SKM-1 treated with dmso at 0.1 percent for 144 hours (cell line): Measurements from ENCODE around the gene IGF2R.
"Not testable (repeated sequence)": the region's sequence is repeated elsewhere in the genome, so short reads cannot be mapped to it uniquely, and the experiment has no call there.

Experiments
- DNase-seq: peaks from one replicate; lab custom pipeline; 2025; ENCODE audit not compliant: unreplicated experiment; lab: John Stamatoyannopoulos, UW

Gene IGF2R

GRCh38 chr6:160120087-160120486 is 151.2 kb downstream of the IGF2R start:
- DNase-seq = no peak

DNA sequence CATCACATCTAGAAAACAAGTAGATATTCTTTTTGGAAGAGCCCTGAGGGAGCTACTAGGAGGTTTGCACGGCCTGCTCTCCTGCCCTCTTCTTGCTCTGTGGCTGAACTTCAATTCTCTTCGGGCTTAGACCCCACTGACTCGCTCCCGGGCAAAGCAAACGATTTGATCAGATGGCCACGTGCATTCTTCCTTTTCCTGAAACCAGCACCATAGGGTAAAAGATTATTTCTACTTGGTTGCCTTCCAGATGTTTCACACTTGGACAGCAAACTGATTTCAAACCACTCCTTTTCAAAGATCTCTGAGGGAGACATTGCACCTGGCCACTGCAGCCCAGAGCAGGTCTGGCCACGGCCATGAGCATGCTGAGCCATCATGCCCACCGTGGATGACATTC is 152.7 kb downstream of the IGF2R start, which contains the start of gene SLC22A1:
SLC22A1 (plus strand) TSS at position 258 of the 400 bp plus-strand sequence; CDS start at position 379, 121 bp downstream.
- no peak for DNase-seq

DNA sequence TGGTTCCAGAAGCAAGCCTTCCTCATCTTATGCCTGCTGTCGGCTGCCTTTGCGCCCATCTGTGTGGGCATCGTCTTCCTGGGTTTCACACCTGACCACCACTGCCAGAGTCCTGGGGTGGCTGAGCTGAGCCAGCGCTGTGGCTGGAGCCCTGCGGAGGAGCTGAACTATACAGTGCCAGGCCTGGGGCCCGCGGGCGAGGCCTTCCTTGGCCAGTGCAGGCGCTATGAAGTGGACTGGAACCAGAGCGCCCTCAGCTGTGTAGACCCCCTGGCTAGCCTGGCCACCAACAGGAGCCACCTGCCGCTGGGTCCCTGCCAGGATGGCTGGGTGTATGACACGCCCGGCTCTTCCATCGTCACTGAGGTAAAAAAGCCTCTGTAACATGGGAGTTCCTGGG is 153.1 kb downstream of the IGF2R start:
- DNase-seq = no peak

DNA sequence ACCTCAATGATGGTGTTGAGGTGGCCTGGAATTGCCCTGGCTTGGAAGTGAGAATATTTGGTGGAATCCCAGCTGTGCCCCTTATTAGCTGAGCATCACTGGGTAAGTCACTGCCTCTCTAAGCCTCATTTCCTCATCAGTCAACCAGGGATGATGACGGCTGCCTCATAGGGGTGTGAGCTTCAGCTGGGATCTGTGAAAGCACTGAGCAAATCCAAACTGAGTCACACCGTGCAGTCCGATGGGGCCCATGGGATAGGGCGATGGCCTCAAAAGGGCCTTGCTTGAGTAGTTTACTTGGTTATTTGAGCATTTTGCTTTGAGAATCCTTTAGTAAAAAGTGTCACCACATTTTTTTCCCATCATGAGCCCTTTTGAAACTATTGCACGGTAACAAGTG is 153.9 kb downstream of the IGF2R start:
- no peak for DNase-seq

DNA sequence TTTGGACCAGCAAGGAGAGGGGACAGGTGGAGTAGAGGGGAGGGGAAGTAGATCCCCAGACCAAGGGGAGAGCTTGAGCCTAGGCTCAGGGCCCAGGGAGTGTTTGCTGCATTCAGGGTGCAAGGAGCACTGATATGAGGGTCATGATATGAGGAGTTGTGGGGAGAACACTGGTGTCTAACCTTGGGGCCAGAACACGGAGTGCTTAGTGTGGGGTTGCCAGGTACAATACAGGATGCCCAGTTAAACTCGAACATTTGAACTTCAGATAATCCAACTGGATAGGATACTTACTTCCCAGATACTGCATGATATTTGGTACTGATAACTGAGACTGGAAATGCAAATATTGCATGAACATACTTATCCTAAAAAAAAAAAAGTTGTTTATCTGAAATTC is 155.1 kb downstream of the IGF2R start:
- DNase-seq = no peak

- no peak for DNase-seq
These were observed 155.7 kb downstream of the IGF2R start for GRCh38 chr6:160124605-160125004.

GRCh38 chr6:160125105-160125504 is 156.2 kb downstream of the IGF2R start:
- DNase-seq = not testable (repeated sequence)

DNA sequence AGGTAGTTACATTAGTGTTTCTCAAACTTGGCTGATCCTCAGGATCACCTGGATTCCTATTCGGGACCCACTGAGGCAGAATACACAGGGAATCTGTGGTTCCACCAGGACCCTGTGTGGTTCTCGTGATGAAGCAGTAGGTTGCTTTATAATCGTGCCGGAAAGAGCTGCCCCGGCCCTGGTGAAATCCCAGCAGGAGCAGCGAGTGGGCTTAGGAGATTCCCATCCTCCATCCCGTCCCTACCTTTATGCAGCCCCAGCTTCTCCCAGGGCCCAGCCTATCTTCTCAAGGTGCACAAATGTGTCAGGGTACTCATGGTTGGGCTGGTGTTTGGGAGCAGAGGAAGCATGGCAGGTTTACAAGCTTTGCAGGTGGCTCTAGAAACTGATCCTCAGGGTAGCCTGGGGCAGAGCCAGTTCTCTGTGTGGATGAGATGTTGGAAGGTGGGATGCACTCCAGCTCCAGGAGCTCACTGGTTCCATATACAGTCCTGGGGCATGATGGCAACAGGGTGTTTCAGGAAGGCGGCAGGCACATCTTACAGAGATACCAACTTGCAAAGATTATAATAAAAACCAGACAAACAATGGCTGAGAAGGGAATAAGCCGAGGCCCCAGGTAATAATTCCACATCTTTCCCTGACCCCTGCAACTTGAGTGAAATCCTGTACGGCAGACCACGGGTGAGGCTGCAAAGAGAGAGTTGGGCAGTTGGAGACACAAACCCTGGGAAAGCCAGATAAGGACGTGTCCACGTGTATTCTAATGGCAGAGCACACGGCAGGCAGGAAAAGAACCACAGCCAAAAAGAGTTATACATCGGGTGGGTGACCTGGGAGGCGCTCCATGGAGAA is 158.6 kb downstream of the IGF2R start:
- DNase-seq = no peak

GRCh38 chr6:160128125-160128683 is 159.3 kb downstream of the IGF2R start:
- DNase-seq = no peak

DNA sequence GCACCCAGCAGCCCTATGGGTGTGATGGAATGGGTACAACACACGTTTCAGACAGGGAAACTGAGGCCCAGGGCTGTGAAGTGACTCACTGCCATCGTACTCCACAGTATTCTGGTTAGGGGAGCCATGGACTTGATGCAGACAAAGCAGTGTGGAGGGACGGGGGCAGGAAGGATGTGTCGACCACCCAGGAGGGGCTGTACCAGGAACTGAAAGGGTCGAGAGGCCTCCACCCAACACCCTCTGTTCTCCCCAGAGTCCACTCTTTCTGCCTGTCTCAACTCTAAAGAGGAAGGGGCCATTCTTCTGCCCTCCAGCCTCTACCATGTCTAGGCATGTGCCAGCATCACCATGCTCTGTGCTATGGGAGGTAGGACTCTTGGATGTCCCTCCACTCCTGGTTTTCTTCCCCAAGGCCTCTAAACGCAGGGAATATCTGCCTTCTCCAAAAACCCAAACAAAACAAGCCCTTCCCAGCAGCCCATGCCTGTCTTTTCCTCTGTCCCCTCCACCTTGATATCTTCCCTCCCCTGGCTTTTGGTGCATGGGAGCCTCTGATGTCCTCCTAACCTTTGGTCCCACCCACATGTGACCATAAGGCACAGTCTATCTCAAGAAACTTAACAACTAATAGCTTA is 160.1 kb downstream of the IGF2R start:
- DNase-seq = no peak

- DNase-seq = no peak
These were observed 161.2 kb downstream of the IGF2R start for GRCh38 chr6:160129881-160130615.

- no peak for DNase-seq
These were observed 162.0 kb downstream of the IGF2R start for GRCh38 chr6:160130729-160131484.

GRCh38 chr6:160131636-160132296 is 162.9 kb downstream of the IGF2R start:
- DNase-seq = no peak

DNA sequence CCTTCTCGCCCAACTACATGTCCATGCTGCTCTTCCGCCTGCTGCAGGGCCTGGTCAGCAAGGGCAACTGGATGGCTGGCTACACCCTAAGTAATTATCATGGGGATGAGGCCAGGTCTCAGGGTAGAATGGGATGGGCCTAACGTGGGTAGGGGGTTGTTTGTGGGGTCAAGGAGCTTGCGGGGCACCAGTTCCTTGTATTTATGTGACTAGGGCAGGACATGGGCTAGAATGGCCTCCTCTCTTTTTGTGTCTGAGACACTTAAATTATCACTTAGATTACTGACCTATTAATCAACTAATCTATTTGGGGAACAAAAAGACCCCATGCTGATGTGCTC is 163.4 kb downstream of the IGF2R start:
- no peak for DNase-seq

DNA sequence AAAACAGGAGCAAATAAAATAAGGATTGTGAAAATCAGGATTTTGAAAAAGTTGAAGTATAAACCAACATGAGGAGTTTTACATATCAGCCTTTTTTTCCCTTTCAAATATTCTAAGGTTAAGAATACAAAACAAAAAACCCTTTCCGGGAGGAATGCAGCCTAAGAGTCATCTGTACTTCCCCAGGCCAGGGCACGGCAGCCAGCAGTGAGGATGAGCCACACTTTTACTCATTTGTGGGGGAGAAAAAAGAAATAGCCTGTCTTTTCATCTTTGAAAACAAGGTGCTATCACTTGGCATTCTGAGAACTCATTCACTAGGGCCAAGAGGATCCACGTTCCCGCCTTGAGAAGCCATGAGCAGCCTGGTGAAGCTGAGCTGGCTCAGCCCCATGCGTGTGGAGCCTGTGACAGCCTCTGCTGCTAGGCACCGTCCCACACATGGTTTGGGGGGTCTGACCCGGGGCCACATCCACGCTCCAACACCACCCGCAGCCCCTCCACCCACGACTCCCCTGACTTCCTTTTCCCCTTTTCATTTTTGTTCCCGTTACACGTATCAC is 164.0 kb downstream of the IGF2R start:
- no peak for DNase-seq

- DNase-seq = no peak
These were observed 164.8 kb downstream of the IGF2R start for GRCh38 chr6:160133441-160134336.

GRCh38 chr6:160134337-160134751 is 165.5 kb downstream of the IGF2R start:
- not testable (repeated sequence) for DNase-seq

- no peak for DNase-seq
These were observed 166.1 kb downstream of the IGF2R start for GRCh38 chr6:160134779-160135547.
